C4-2B (cell line): Measurements from ENCODE around the gene PSMD14.

Source experiments
- H3K27ac ChIP-seq: fragments of 450-650 bp; 2 replicates; pipeline ENCODE4 v1.5.1; 2017
- CTCF ChIP-seq: fragments of 450-650 bp; conservative IDR thresholded peaks from 2 replicates; pipeline ENCODE4 v1.5.1; 2017; ENCODE audit warnings: mild to moderate bottlenecking
- ZFX ChIP-seq: fragments of 450-650 bp; IDR thresholded peaks from 2 replicates; pipeline ENCODE4 v1.6.1; 2017

The PSMD14 gene

GRCh38 chr2:161371869-161372268, 63.6 kb downstream of the PSMD14 start:
- TF ChIP-seq ZFX (no peak), CTCF (no peak)
- H3K27ac ChIP-seq, result no peak overlapping the region

- H3K27ac ChIP-seq, result no peak overlapping the region
- no peak for TF ChIP-seq ZFX
Measured at GRCh38 chr2:161373942-161374341, 65.7 kb downstream of the PSMD14 start.

GRCh38 chr2:161374446-161374845, 66.2 kb downstream of the PSMD14 start:
- no peak overlapping the region for H3K27ac ChIP-seq
- TF ChIP-seq CTCF (no peak), ZFX (no peak)

- H3K27ac ChIP-seq, result no peak overlapping the region
- TF ChIP-seq CTCF, result no peak
- TF ChIP-seq ZFX, result no peak
Measured at GRCh38 chr2:161379740-161380139, 71.5 kb downstream of the PSMD14 start.

- H3K27ac ChIP-seq, result no peak overlapping the region
- TF ChIP-seq CTCF (no peak), ZFX (no peak)
Measured at GRCh38 chr2:161381546-161381945, 73.3 kb downstream of the PSMD14 start.

GRCh38 chr2:161382747-161383146, 74.5 kb downstream of the PSMD14 start:
- TF ChIP-seq CTCF (no peak), ZFX (no peak)
- no peak overlapping the region for H3K27ac ChIP-seq

GRCh38 chr2:161384864-161385263, 76.6 kb downstream of the PSMD14 start:
- H3K27ac ChIP-seq, result no peak overlapping the region
- TF ChIP-seq CTCF (no peak), ZFX (no peak)

GRCh38 chr2:161386228-161386824, 78.1 kb downstream of the PSMD14 start:
- no peak for TF ChIP-seq CTCF
- TF ChIP-seq ZFX, result no peak
- H3K27ac ChIP-seq, result no peak overlapping the region
